ENCODE data around the gene SRP19.
"Not testable (repeated sequence)": the region's sequence is repeated elsewhere in the genome, so short reads cannot be mapped to it uniquely, and the experiment has no call there.

The SRP19 gene

GRCh38 chr5:112867411-112867810 lies 6.3 kb downstream of the SRP19 start:
- no peak for DNase-seq (ENCODE audit: insufficient read length, low spot score)
- FAIRE-seq = no peak

GRCh38 chr5:112869948-112870347 lies 8.9 kb downstream of the SRP19 start:
- FAIRE-seq (no peak), DNase-seq (ENCODE audit: insufficient read length, low spot score) (no peak)

GRCh38 chr5:112870966-112871365 lies 9.9 kb downstream of the SRP19 start:
- FAIRE-seq (no peak), DNase-seq (ENCODE audit: insufficient read length, low spot score) (no peak)

GRCh38 chr5:112876362-112876761 lies 15.3 kb downstream of the SRP19 start:
- no peak for DNase-seq (ENCODE audit: insufficient read length, low spot score)
- no peak for FAIRE-seq

GRCh38 chr5:112878101-112878500 lies 17.0 kb downstream of the SRP19 start:
- DNase-seq (ENCODE audit: insufficient read length, low spot score) = no peak
- no peak for FAIRE-seq

- DNase-seq (ENCODE audit: insufficient read length, low spot score) (no peak), FAIRE-seq (peak; percentile 8)
These were observed 17.7 kb downstream of the SRP19 start for GRCh38 chr5:112878760-112879159.

- DNase-seq (ENCODE audit: insufficient read length, low spot score) = no peak
- no peak for FAIRE-seq
These were observed 19.3 kb downstream of the SRP19 start for GRCh38 chr5:112880219-112880964.

- no peak for FAIRE-seq
These were observed 22.1 kb downstream of the SRP19 start for GRCh38 chr5:112883192-112883591.

GRCh38 chr5:112885001-112885400 lies 23.9 kb downstream of the SRP19 start:
- DNase-seq (ENCODE audit: insufficient read length, low spot score) (no peak), FAIRE-seq (no peak)

More at GRCh38 chr5:112883192-112883591, 22.1 kb downstream of the SRP19 start:
- no peak for DNase-seq (ENCODE audit: insufficient read length, low spot score)

- FAIRE-seq (no peak), DNase-seq (ENCODE audit: insufficient read length, low spot score) (no peak)
These were observed 25.9 kb downstream of the SRP19 start for GRCh38 chr5:112886975-112887374.

GRCh38 chr5:112892066-112892465 lies 31.0 kb downstream of the SRP19 start:
- not testable (repeated sequence) for FAIRE-seq; DNase-seq (ENCODE audit: insufficient read length, low spot score)

- DNase-seq (ENCODE audit: insufficient read length, low spot score) = no peak
- FAIRE-seq = no peak
These were observed 31.7 kb downstream of the SRP19 start for GRCh38 chr5:112892776-112893175.

GRCh38 chr5:112895682-112896081 lies 34.6 kb downstream of the SRP19 start:
- FAIRE-seq (no peak), DNase-seq (ENCODE audit: insufficient read length, low spot score) (no peak)

- FAIRE-seq = no peak
- no peak for DNase-seq (ENCODE audit: insufficient read length, low spot score)
These were observed 41.5 kb downstream of the SRP19 start for GRCh38 chr5:112902561-112902960.

GRCh38 chr5:112904996-112905395 lies 43.9 kb downstream of the SRP19 start:
- DNase-seq (ENCODE audit: insufficient read length, low spot score); FAIRE-seq: not testable (repeated sequence)

- DNase-seq (ENCODE audit: insufficient read length, low spot score) (no peak), FAIRE-seq (no peak)
These were observed 45.5 kb downstream of the SRP19 start for GRCh38 chr5:112906637-112907036.

GRCh38 chr5:112907166-112907631 lies 46.1 kb downstream of the SRP19 start:
- no peak for DNase-seq (ENCODE audit: insufficient read length, low spot score)
- FAIRE-seq = peak; percentile 11

GRCh38 chr5:112908854-112909253 lies 47.8 kb downstream of the SRP19 start:
- FAIRE-seq (no peak), DNase-seq (ENCODE audit: insufficient read length, low spot score) (no peak)

- FAIRE-seq (no peak), DNase-seq (ENCODE audit: insufficient read length, low spot score) (no peak)
These were observed 49.4 kb downstream of the SRP19 start for GRCh38 chr5:112910529-112910928.

GRCh38 chr5:112914584-112914983 lies 53.5 kb downstream of the SRP19 start:
- no peak for DNase-seq (ENCODE audit: insufficient read length, low spot score)
- no peak for FAIRE-seq

- FAIRE-seq = peak; percentile 63
These were observed 54.7 kb downstream of the SRP19 start for GRCh38 chr5:112915831-112916230.

GRCh38 chr5:112917453-112917995 lies 56.4 kb downstream of the SRP19 start:
- DNase-seq (ENCODE audit: insufficient read length, low spot score) (no peak), FAIRE-seq (no peak)

More at GRCh38 chr5:112915831-112916230, 54.7 kb downstream of the SRP19 start:
- no peak for DNase-seq (ENCODE audit: insufficient read length, low spot score)
